Measurements from ENCODE around the gene CPA2. TPM values are rescaled to one million over a fixed set of nuclear protein-coding genes. Genes with fewer than 3 reads are reported as not detected.

The CPA2 gene
- 0.89 TPM in 1 of 2 replicates, not detected in the other for total RNA-seq

GRCh38 chr7:130266258-130266960 is at the start of gene CPA2:
Gene CPA2, plus strand, starts transcription at chr7:130266863. Its CDS starts 19 bp downstream, at chr7:130266882.

GRCh38 chr7:130292682-130293257 is 26.1 kb downstream of the CPA2 start, which contains the start of gene CPA4:
Gene CPA4, plus strand, starts transcription at chr7:130293161. Its CDS starts 20 bp downstream, at chr7:130293181.

Other genes starting within 250 kb of the CPA2 start
- gene ZC3HC1, start 215.5 kb upstream of the CPA2 start, total RNA-seq: 20.9 and 32.3 TPM in 2 replicates
- gene KLHDC10, start 196.3 kb upstream of the CPA2 start, total RNA-seq: 11.5 and 17.5 TPM in 2 replicates
- 6.6 and 11.9 TPM in 2 replicates for gene TMEM209, start 61.5 kb upstream of the CPA2 start, total RNA-seq
- not detected in 2 replicates for gene SSMEM1, start 59.0 kb upstream of the CPA2 start, total RNA-seq
- gene CPA4, start 26.3 kb downstream of the CPA2 start, total RNA-seq: 7.5 and 13.1 TPM in 2 replicates
- not detected in 2 replicates for gene CPA5, start 78.0 kb downstream of the CPA2 start, total RNA-seq
- not detected in 2 replicates for gene CPA1, start 113.6 kb downstream of the CPA2 start, total RNA-seq
- 25.4 and 26.6 TPM in 2 replicates for gene CEP41, start 174.2 kb downstream of the CPA2 start, total RNA-seq
- gene MEST, start 225.2 kb downstream of the CPA2 start, total RNA-seq: 104 and 111 TPM in 2 replicates

Measured in myometrial cell (primary cell).